GM19043 (cell line): Measurements from ENCODE around the gene ASB2.

Experiments used
- ATAC-seq: cut with Tn5 transposase; IDR thresholded peaks from one replicate; pipeline ENCODE4 v1.9.1; 2021; ENCODE audit warnings: low read depth; ENCODE audit not compliant: unreplicated experiment

The ASB2 gene

DNA sequence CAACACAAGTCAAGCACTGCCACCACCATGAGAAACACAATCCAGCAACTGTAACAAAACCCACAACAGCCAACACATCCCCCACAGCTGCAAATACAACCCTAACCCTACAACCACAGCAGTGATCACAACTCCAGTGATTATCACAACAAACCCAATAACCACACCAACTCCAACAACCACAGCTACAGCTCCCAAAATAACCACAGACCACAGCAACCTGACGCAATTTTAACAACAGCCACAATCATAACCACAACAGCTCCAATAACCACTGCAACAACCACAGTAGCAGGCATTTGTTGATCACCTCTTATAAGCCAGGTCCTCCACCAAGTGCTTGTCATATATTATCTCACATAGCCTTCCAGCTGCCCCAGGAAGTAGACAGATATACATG, 91.4 kb downstream of the ASB2 start:
- ATAC-seq: no peak
